K562 (cell line): ENCODE measurements around the gene TIMM23B. TPM values are rescaled to one million over a fixed set of nuclear protein-coding genes. Genes with fewer than 3 reads are reported as not detected.
"Not testable (repeated sequence)": the region's sequence is repeated elsewhere in the genome, so short reads cannot be mapped to it uniquely, and the experiment has no call there.

Source experiments
- ATAC-seq: fragments of 200-7000 bp; cut with Tn5 transposase; 3 replicates; pipeline ENCODE4 v1.9.1; 2020; ENCODE audit warnings: moderate library complexity
- BruUV-seq: library from RNA; stranded (reverse); fragments of 400-500 nt; replicated peaks from 2 replicates; lab custom pipeline; 2021; lab: Mats Ljungman, UMichigan
- CTCF ChIA-PET: fragments of 300-600 bp; formaldehyde crosslinking; extraction: SDS; loops from one replicate; lab custom pipeline; 2021; ENCODE audit warnings: low intra/inter-chr PET ratio; lab: Yijun Ruan, JAX
- POLR2A ChIA-PET: fragments of 300-600, 350-650 bp; sonication (Branson Sonifier 250); formaldehyde crosslinking; extraction: SDS; loops from one replicate; lab custom pipeline; 2021; ENCODE audit warnings: antibody characterized with exemption, inconsistent platforms; lab: Yijun Ruan, JAX
- DNase-seq, 4 experiments: peaks; one replicate each; pipeline versions ENCODE4 v3.0.0 to v3.0.0-alpha.2; 2011 to 2018; ENCODE audit warnings: low spot score in 3 of 4, mixed read lengths in 3 of 4; ENCODE audit errors: extremely low read depth in 1 of 4
- FAIRE-seq: peaks from 2 replicates; lab custom pipeline; 2011; peaks lifted over from hg19 to GRCh38; lab: Jason Lieb, UNC
- H2AFZ ChIP-seq: 2 replicates; pipeline ENCODE4 v1.6.0; 2011; ENCODE audit warnings: low read depth, low read length, control low read depth, inconsistent platforms
- H3K27ac ChIP-seq: fragments of 200-600 bp; 3 replicates; pipeline ENCODE4 v1.8.0; 2011; ENCODE audit warnings: low read depth, mild to moderate bottlenecking, control low read depth, inconsistent platforms, low read length, moderate library complexity, mixed read lengths; ENCODE audit errors: extremely low read depth
- H3K27me3 ChIP-seq, 2 experiments: fragments of 300-600 bp in 1 of 2; 2 replicates in 1 of 2; 3 replicates in 1 of 2; pipeline versions ENCODE4 v1.6.0 to v1.8.0; 2011; ENCODE audit warnings: inconsistent platforms in 2 of 2, low read length in 2 of 2, mild to moderate bottlenecking in 1 of 2, mixed read lengths in 1 of 2, moderate library complexity in 1 of 2; ENCODE audit not compliant: control insufficient read depth in 2 of 2, insufficient read depth in 2 of 2
- H3K36me3 ChIP-seq: fragments of 300-600 bp; 3 replicates; pipeline ENCODE4 v1.8.0; 2011; ENCODE audit warnings: mild to moderate bottlenecking, low read length, inconsistent platforms; ENCODE audit not compliant: control insufficient read depth, insufficient read depth
- H3K4me1 ChIP-seq, 2 experiments: fragments of 200-600 bp in 1 of 2; replicated peaks in 1 of 2; 2 replicates in 1 of 2; 3 replicates in 1 of 2; pipeline versions ENCODE4 v1.5.1 to v1.8.0; 2011; ENCODE audit warnings: inconsistent platforms in 2 of 2, low read length in 2 of 2, mild to moderate bottlenecking in 1 of 2, mixed read lengths in 1 of 2, moderate library complexity in 1 of 2; ENCODE audit not compliant: control insufficient read depth in 2 of 2, insufficient read depth in 2 of 2
- H3K4me2 ChIP-seq: 2 replicates; pipeline ENCODE4 v1.6.1; 2011; ENCODE audit warnings: low read length, control low read depth, inconsistent platforms, mixed read lengths; ENCODE audit not compliant: insufficient read depth
- H3K4me3 ChIP-seq: fragments of 200-600 bp; sonication (generic), shearing (Covaris generic); 2 replicates; pipeline ENCODE4 v1.5.1; 2016; ENCODE audit warnings: control low read depth, inconsistent platforms
- H3K79me2 ChIP-seq: fragments of 200-600 bp; 3 replicates; pipeline ENCODE4 v1.8.0; 2011; ENCODE audit warnings: low read length, inconsistent platforms; ENCODE audit not compliant: control insufficient read depth, insufficient read depth
- H3K9ac ChIP-seq, 2 experiments: 2 replicates each; pipeline versions ENCODE4 v1.6.0 to v1.6.1; 2011; ENCODE audit warnings: low read depth in 2 of 2, low read length in 2 of 2, control low read depth in 1 of 2, inconsistent platforms in 1 of 2, mild to moderate bottlenecking in 1 of 2, mixed read lengths in 1 of 2; ENCODE audit not compliant: insufficient read depth in 1 of 2
- H3K9me1 ChIP-seq: one replicate; pipeline ENCODE4 v1.6.0; 2011; ENCODE audit warnings: inconsistent platforms, mild to moderate bottlenecking, low read length, moderate library complexity; ENCODE audit not compliant: control insufficient read depth, insufficient read depth
- H3K9me3 ChIP-seq: replicated peaks from 2 replicates; pipeline ENCODE4 v1.5.1; 2011; ENCODE audit warnings: low read depth, low read length, inconsistent platforms; ENCODE audit not compliant: control insufficient read depth, insufficient read depth
- H4K20me1 ChIP-seq: replicated peaks from 2 replicates; pipeline ENCODE4 v1.6.1; 2011; ENCODE audit warnings: low read length, inconsistent platforms, mixed read lengths; ENCODE audit not compliant: control insufficient read depth, insufficient read depth
- WGBS: fragments of 100-300 bp; shearing (Covaris generic); methylation state at CpG from one replicate; pipeline ENCODE4 v1.1.6; 2016; ENCODE audit warnings: low coverage, mixed read lengths; ENCODE audit not compliant: insufficient coverage; ENCODE audit errors: missing lambda C conversion rate; 5-methylcytosine and 5-hydroxymethylcytosine counted together
- in situ Hi-C: fragments of 300-500 bp; cut with MboI; formaldehyde crosslinking; loops from 4 replicates; pipeline ENCODE4 v1.15.0; 2018; ENCODE audit warnings: inconsistent platforms, mixed read lengths
- intact Hi-C: fragments of 100-400 bp; cut with micrococcal nuclease; formaldehyde crosslinking; loops from 2 replicates; pipeline ENCODE4 v1.14.2; 2022
- polyA plus RNA-seq, 8 experiments: library from polyadenylated mRNA; depleted of rRNA in 4 of 8; stranded (reverse) in 5 of 8; unstranded in 3 of 8; fragments of >200 nt; fragmentation: Nextera tagmentation in 2 of 8; fragmentation: Illumina TruSeq in 1 of 8; extraction: Ambion mirVana in 2 of 8; extraction: Trizol in 1 of 8; gene quantifications; 2 replicates each; pipeline versions ENCODE4 v1.2.1 to v1.2.3, GENCODE V29; 2011 to 2014; ENCODE audit warnings: inconsistent platforms in 1 of 8, missing spikeins in 1 of 8
- total RNA-seq, 7 experiments: library from RNA; depleted of rRNA in 6 of 7; stranded (reverse); fragments of >200 nt in 6 of 7; fragmentation: Illumina TruSeq in 2 of 7; extraction: Trizol in 2 of 7; gene quantifications; 2 replicates each; pipeline versions ENCODE4 v1.2.1 to v1.2.3, GENCODE V29; 2011 to 2021; ENCODE audit warnings: low replicate concordance in 1 of 7

TIMM23B gene
- total and polyA plus RNA-seq, 9 of the 15 experiments (the other 6 are each of a cell fraction or from before 2014, with no cell fraction given): 7.2 to 40.2 (median 24.7) TPM

GRCh38 chr10:49908290-49909080, 33.4 kb upstream of the TIMM23B start:
- in situ Hi-C loops, ATAC-seq, FAIRE-seq, H3K79me2 ChIP-seq, H3K27me3 ChIP-seq, H3K27ac ChIP-seq, CTCF ChIA-PET, POLR2A ChIA-PET, H2AFZ ChIP-seq, H3K36me3 ChIP-seq, H4K20me1 ChIP-seq, H3K4me3 ChIP-seq, H3K9ac ChIP-seq, DNase-seq, H3K9me3 ChIP-seq, H3K9me1 ChIP-seq, BruUV-seq, H3K4me1 ChIP-seq, intact Hi-C loops, H3K4me2 ChIP-seq: not testable (repeated sequence)
- WGBS: 75% methylated on average over 4 of the region's 4 CpGs

- POLR2A ChIA-PET, FAIRE-seq, BruUV-seq, H3K4me2 ChIP-seq, in situ Hi-C loops, H4K20me1 ChIP-seq, H2AFZ ChIP-seq, H3K27ac ChIP-seq, H3K4me1 ChIP-seq, H3K9ac ChIP-seq, CTCF ChIA-PET, H3K9me1 ChIP-seq, H3K27me3 ChIP-seq, H3K4me3 ChIP-seq, H3K9me3 ChIP-seq, ATAC-seq, H3K79me2 ChIP-seq, DNase-seq: not testable (repeated sequence)
- WGBS: no CpG with 5 or more reads among the region's 1 CpG
- H3K36me3 ChIP-seq: peaks cover 17% of the 10 kb centered on the region
- intact Hi-C loops: loop anchor here (10.0 kb wide), 1 partner anchor 315 kb away; no protein-coding TSS in a partner anchor
These were observed 31.6 kb upstream of the TIMM23B start for GRCh38 chr10:49910295-49910694.

GRCh38 chr10:49916451-49916850, 25.4 kb upstream of the TIMM23B start:
- peaks cover 22% of the 10 kb centered on the region for H3K36me3 ChIP-seq
- FAIRE-seq, H3K79me2 ChIP-seq, H3K9me1 ChIP-seq, H4K20me1 ChIP-seq, H3K27ac ChIP-seq, BruUV-seq, H3K4me2 ChIP-seq, POLR2A ChIA-PET, H3K9me3 ChIP-seq, H3K9ac ChIP-seq, in situ Hi-C loops, H3K4me3 ChIP-seq, DNase-seq, H3K4me1 ChIP-seq, H2AFZ ChIP-seq, CTCF ChIA-PET, H3K27me3 ChIP-seq: not testable (repeated sequence)
- ATAC-seq: peak; percentile 65; the same call in 2 of the 3 replicates
- intact Hi-C loops: loop anchor here (10.0 kb wide), 1 partner anchor 322 kb away; no protein-coding TSS in a partner anchor

GRCh38 chr10:49917927-49918326, 23.9 kb upstream of the TIMM23B start:
- H3K9me1 ChIP-seq, POLR2A ChIA-PET, H3K9ac ChIP-seq, FAIRE-seq, H3K27ac ChIP-seq, H2AFZ ChIP-seq, ATAC-seq, H3K4me1 ChIP-seq, H3K79me2 ChIP-seq, in situ Hi-C loops, H3K4me3 ChIP-seq, BruUV-seq, H3K4me2 ChIP-seq, H4K20me1 ChIP-seq, DNase-seq, H3K27me3 ChIP-seq, H3K9me3 ChIP-seq: not testable (repeated sequence)
- CTCF ChIA-PET: interaction anchor here (0.6 kb wide), 1 partner anchor 325 kb away, joined by 4 read pairs; no protein-coding TSS in a partner anchor
- intact Hi-C loops: loop anchor here (10.0 kb wide), 1 partner anchor 323 kb away; no protein-coding TSS in a partner anchor
- H3K36me3 ChIP-seq: peaks cover 23% of the 10 kb centered on the region
